SH-SY5Y (cell line): ENCODE measurements around the gene SUGCT.

Experiments
- GATA2 ChIP-seq: IDR thresholded peaks from 2 replicates; pipeline ENCODE4 v1.6.1; 2011; ENCODE audit warnings: mild to moderate bottlenecking, low read depth, low read length
- GATA3 ChIP-seq: IDR thresholded peaks from 2 replicates; pipeline ENCODE4 v1.6.1; 2011; ENCODE audit warnings: low read depth, mild to moderate bottlenecking, low read length, moderate library complexity

DNA sequence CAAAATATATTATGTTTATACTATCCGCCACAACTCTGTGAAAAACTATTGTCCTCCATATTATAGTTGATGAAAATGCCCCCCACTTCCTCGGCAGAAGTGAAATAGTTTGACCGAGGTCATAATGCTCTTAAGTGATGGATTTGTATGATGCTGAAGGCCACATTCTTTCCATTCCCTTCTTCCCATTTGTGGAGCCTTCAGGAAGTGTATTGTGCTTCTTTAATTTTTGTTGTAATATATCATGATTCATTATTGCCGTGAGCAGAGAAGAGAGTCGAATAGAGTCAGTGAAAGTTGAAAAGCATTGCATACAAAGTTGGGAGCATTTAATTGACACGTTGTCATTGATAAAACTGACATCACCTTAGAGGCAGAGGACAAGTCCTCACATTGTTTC, 460.3 kb downstream of the SUGCT start:
- TF ChIP-seq GATA3: no peak
- TF ChIP-seq GATA2: no peak
